ENCODE data around the gene BCHE. TPM values are rescaled to one million over a fixed set of nuclear protein-coding genes. Genes with fewer than 3 reads are reported as not detected.

BCHE gene
- total RNA-seq, 1 experiment from 2014 or later = 22.4 TPM

DNA sequence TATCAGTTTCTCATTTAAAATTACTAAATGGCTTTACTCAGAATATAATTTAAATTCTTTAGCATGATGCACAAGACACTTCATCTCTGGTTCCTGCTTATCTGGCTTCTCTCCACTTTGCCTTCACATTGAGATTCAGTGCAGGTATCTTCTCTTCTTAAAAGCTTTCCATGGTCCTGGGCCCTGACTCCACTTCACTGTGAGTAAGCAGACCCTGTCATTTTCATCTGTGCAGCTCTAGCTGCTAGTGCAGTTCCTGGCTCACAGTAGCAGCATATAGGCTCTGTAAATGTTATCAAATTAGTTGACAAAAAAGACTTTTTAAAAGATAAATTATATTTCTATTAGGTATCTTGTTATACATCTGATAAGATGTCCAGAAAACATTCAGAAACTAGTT lies 58.8 kb downstream of the BCHE start:
- DNase-seq (ENCODE audit: low spot score) = no peak
- no peak overlapping the region for H3K4me3 ChIP-seq (ENCODE audit: low read depth, low read length, poor library complexity, severe bottlenecking)
- TF ChIP-seq, protein P1, sequence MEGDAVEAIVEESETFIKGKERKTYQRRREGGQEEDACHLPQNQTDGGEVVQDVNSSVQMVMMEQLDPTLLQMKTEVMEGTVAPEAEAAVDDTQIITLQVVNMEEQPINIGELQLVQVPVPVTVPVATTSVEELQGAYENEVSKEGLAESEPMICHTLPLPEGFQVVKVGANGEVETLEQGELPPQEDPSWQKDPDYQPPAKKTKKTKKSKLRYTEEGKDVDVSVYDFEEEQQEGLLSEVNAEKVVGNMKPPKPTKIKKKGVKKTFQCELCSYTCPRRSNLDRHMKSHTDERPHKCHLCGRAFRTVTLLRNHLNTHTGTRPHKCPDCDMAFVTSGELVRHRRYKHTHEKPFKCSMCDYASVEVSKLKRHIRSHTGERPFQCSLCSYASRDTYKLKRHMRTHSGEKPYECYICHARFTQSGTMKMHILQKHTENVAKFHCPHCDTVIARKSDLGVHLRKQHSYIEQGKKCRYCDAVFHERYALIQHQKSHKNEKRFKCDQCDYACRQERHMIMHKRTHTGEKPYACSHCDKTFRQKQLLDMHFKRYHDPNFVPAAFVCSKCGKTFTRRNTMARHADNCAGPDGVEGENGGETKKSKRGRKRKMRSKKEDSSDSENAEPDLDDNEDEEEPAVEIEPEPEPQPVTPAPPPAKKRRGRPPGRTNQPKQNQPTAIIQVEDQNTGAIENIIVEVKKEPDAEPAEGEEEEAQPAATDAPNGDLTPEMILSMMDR (conservative IDR thresholded peaks at IDR 0.05; ENCODE audit: low read depth, low read length) = no peak
- no peak for TF ChIP-seq EZH2 (IDR thresholded peaks at IDR 0.05; ENCODE audit: borderline replicate concordance, low read depth, low read length, poor library complexity, severe bottlenecking)
- BruUV-seq (replicated peaks) = no TSS peak
- no peaks in the 10 kb centered on the region for H3K9me3 ChIP-seq (ENCODE audit: low read depth, low read length, poor library complexity, severe bottlenecking)
- H3K27ac ChIP-seq (ENCODE audit: low read depth, low read length, poor library complexity, severe bottlenecking) = no peak overlapping the region
- no peaks in the 10 kb centered on the region for H3K36me3 ChIP-seq (ENCODE audit: insufficient read depth, low read length, poor library complexity, severe bottlenecking)
- H3K27me3 ChIP-seq (replicated peaks; ENCODE audit: insufficient read depth, low read depth, low read length, poor library complexity) = no peaks in the 10 kb centered on the region
- intact Hi-C loops (cut with micrococcal nuclease; ENCODE audit: unreplicated experiment) = no loop called here
- CTCF ChIA-PET = no interaction called here
- POLR2A ChIA-PET (ENCODE audit: low non-redundant PET) = no interaction called here
- H3K4me1 ChIP-seq (ENCODE audit: insufficient read depth, low read length, poor library complexity, severe bottlenecking) = no peaks in the 10 kb centered on the region

DNA sequence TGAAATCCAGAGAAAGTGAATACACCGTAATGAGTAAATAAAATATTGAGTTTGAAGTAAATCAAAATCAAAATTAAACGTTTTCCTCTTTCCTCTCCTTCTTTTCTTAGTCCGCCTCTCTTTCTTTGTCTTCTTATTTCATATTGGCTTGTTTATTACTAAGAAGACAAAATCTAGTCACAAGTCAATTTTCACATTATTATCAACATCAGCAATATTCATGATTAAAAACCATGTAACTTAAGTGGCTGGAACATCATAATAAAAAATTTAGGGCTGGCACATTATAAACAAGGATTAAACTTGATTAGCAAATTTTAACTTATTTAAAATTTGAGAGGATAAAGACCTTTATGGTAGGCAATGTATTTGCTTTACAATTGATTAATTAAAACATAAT lies 61.4 kb downstream of the BCHE start:
- intact Hi-C loops (cut with micrococcal nuclease; ENCODE audit: unreplicated experiment) = no loop called here
- ChIA-PET POLR2A (ENCODE audit: low non-redundant PET) (no interaction called here), CTCF (no interaction called here)
- DNase-seq (ENCODE audit: low spot score) = no peak
- no TSS peak for BruUV-seq (replicated peaks)
- Histone ChIP-seq H3K27me3 (replicated peaks; ENCODE audit: insufficient read depth, low read depth, low read length, poor library complexity) (no peaks in the 10 kb centered on the region), H3K4me1 (ENCODE audit: insufficient read depth, low read length, poor library complexity, severe bottlenecking) (no peaks in the 10 kb centered on the region), H3K9me3 (ENCODE audit: low read depth, low read length, poor library complexity, severe bottlenecking) (no peaks in the 10 kb centered on the region), H3K4me3 (ENCODE audit: low read depth, low read length, poor library complexity, severe bottlenecking) (no peak overlapping the region), H3K27ac (ENCODE audit: low read depth, low read length, poor library complexity, severe bottlenecking) (no peak overlapping the region), H3K36me3 (ENCODE audit: insufficient read depth, low read length, poor library complexity, severe bottlenecking) (no peaks in the 10 kb centered on the region)
- TF ChIP-seq, protein P1 (conservative IDR thresholded peaks at IDR 0.05; ENCODE audit: low read depth, low read length) = no peak
- no peak for TF ChIP-seq EZH2 (IDR thresholded peaks at IDR 0.05; ENCODE audit: borderline replicate concordance, low read depth, low read length, poor library complexity, severe bottlenecking)

DNA sequence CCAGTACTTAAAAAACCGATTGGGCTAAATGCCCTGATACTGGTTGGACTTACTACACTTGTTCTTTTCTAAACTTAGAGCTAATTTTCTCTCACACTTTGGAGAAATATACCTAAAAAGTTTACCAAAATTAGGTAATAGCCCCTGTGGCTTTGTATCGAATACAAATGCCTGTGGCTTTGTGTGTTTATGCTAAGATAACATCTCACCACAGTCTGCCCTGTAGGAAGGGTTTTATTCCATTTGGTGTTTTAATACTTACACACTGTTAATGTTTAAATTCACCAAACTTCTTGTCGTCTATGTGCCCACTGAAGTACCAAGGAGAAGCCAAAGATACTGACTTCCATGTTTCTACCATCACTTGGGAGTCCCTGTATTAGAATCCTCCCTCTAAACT lies 66.4 kb downstream of the BCHE start:
- CTCF ChIA-PET = no interaction called here
- H3K9me3 ChIP-seq (ENCODE audit: low read depth, low read length, poor library complexity, severe bottlenecking) = no peaks in the 10 kb centered on the region
- H3K36me3 ChIP-seq (ENCODE audit: insufficient read depth, low read length, poor library complexity, severe bottlenecking) = no peaks in the 10 kb centered on the region
- no TSS peak for BruUV-seq (replicated peaks)
- H3K4me1 ChIP-seq (ENCODE audit: insufficient read depth, low read length, poor library complexity, severe bottlenecking) = no peaks in the 10 kb centered on the region
- H3K27ac ChIP-seq (ENCODE audit: low read depth, low read length, poor library complexity, severe bottlenecking) = no peak overlapping the region
- DNase-seq (ENCODE audit: low spot score) = no peak
- TF ChIP-seq, protein P1 (conservative IDR thresholded peaks at IDR 0.05; ENCODE audit: low read depth, low read length) = no peak
- no peak for TF ChIP-seq EZH2 (IDR thresholded peaks at IDR 0.05; ENCODE audit: borderline replicate concordance, low read depth, low read length, poor library complexity, severe bottlenecking)
- no peaks in the 10 kb centered on the region for H3K27me3 ChIP-seq (replicated peaks; ENCODE audit: insufficient read depth, low read depth, low read length, poor library complexity)
- no peak overlapping the region for H3K4me3 ChIP-seq (ENCODE audit: low read depth, low read length, poor library complexity, severe bottlenecking)
- POLR2A ChIA-PET (ENCODE audit: low non-redundant PET) = no interaction called here
- intact Hi-C loops (cut with micrococcal nuclease; ENCODE audit: unreplicated experiment) = no loop called here
